ENCODE measurements around the gene RAB3A.

DNA sequence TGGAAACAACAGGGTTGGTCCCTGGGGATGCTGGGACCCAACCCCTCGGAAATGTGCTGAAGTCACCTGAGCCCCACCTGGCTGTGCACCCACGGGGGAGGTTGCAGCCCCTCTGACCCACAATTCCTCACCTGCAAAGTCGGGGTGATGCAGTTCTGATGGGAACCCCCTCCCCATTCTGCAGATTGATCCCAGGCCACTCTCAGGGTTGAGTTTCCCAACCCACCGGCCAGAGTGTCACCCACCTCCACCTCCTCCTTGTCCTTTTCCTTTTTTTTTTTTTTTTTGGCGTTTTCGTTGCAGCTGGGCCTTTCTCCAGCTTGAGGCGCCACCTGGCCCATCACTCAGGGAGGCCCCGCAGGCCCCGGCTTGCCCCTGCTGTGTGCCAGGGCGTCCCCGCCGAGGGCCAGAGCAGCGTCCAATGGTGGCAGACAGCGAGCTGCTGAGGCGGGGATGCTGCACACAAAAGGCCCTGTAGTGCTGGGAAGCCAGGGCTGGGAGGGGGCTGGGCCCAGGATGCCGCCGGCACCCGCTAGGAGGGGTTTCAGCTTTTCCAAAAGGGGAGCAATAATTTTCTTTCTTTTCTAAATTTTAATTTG lies 46.3 kb downstream of the RAB3A start:
- TF ChIP-seq, protein P1, sequence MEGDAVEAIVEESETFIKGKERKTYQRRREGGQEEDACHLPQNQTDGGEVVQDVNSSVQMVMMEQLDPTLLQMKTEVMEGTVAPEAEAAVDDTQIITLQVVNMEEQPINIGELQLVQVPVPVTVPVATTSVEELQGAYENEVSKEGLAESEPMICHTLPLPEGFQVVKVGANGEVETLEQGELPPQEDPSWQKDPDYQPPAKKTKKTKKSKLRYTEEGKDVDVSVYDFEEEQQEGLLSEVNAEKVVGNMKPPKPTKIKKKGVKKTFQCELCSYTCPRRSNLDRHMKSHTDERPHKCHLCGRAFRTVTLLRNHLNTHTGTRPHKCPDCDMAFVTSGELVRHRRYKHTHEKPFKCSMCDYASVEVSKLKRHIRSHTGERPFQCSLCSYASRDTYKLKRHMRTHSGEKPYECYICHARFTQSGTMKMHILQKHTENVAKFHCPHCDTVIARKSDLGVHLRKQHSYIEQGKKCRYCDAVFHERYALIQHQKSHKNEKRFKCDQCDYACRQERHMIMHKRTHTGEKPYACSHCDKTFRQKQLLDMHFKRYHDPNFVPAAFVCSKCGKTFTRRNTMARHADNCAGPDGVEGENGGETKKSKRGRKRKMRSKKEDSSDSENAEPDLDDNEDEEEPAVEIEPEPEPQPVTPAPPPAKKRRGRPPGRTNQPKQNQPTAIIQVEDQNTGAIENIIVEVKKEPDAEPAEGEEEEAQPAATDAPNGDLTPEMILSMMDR (IDR thresholded peaks at IDR 0.05; ENCODE audit: borderline replicate concordance, extremely low read depth, low read length, poor library complexity, severe bottlenecking), result no peak
- no peak for TF ChIP-seq EZH2 (IDR thresholded peaks at IDR 0.05; ENCODE audit: borderline replicate concordance, low read depth, low read length, severe bottlenecking)
